RWPE1 (cell line): ENCODE data around the gene CTAGE8.
"Not testable (repeated sequence)": the region's sequence is repeated elsewhere in the genome, so short reads cannot be mapped to it uniquely, and the experiment has no call there.

Experiments used
- CTCF ChIA-PET: fragments of 350-600 bp; sonication (Branson Sonifier 250); formaldehyde crosslinking; extraction: SDS; loops from one replicate; lab custom pipeline; 2021; lab: Yijun Ruan, JAX
- POLR2A ChIA-PET: fragments of 400-600 bp; formaldehyde crosslinking; extraction: SDS; loops from one replicate; lab custom pipeline; 2020; ENCODE audit warnings: antibody characterized with exemption; ENCODE audit not compliant: low non-redundant PET; lab: Yijun Ruan, JAX
- DNase-seq: peaks from one replicate; pipeline ENCODE4 v3.0.0; 2012; ENCODE audit warnings: low spot score
- H3K27ac ChIP-seq: fragments of 450-650 bp; 2 replicates; pipeline ENCODE4 v1.5.1; 2017

Gene CTAGE8, protein sequence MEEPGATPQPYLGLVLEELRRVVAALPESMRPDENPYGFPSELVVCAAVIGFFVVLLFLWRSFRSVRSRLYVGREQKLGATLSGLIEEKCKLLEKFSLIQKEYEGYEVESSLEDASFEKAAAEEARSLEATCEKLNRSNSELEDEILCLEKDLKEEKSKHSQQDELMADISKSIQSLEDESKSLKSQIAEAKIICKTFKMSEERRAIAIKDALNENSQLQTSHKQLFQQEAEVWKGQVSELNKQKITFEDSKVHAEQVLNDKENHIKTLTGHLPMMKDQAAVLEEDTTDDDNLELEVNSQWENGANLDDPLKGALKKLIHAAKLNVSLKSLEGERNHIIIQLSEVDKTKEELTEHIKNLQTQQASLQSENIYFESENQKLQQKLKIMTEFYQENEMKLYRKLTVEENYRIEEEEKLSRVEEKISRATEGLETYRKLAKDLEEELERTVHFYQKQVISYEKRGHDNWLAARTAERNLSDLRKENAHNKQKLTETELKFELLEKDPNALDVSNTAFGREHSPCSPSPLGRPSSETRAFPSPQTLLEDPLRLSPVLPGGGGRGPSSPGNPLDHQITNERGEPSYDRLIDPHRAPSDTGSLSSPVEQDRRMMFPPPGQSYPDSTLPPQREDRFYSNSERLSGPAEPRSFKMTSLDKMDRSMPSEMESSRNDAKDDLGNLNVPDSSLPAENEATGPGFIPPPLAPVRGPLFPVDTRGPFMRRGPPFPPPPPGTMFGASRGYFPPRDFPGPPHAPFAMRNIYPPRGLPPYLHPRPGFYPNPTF

DNA sequence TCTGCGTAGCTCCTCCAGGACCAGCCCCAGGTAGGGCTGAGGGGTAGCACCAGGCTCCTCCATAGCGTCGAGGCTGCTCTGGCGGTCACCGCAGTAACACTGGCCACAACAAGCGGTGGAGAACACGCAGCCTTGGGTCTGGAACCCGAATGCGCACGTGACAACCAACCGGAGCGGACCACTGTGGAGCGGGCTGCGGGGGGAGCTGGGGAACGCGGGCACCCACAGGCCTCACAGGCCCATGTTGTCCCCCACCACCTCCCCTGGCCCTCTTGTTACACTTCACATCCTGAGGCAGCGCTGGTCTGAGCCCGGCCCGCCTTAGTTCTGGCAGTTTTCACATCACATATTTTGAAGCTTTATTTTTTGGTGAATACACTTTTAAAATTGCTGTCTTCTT lies at the start of gene CTAGE8:
CTAGE8 (minus strand) TSS at position 101 of the 400 bp plus-strand sequence; CDS start at position 63, 38 bp downstream.
- CTCF ChIA-PET, POLR2A ChIA-PET, H3K27ac ChIP-seq, DNase-seq: not testable (repeated sequence)

DNA sequence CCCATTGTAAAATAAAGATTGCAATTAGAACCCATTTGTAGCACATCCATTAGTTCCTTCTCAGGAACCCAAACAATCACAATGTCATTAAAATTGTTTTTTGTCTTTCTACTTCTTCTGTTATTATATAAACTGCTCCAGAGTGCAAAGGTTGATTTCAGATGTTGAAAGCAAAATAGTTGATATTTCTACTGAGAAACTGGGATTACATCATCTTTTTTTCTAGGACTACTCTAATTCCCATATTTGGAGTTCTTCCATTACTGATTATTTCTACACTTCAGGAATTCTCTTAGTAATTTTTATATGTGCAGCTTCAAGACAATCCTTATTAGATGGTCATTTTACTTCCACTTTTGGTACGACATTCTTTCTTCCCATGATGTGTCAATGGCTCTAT lies 48.4 kb upstream of the CTAGE8 start:
- DNase-seq, H3K27ac ChIP-seq, CTCF ChIA-PET, POLR2A ChIA-PET: not testable (repeated sequence)

DNA sequence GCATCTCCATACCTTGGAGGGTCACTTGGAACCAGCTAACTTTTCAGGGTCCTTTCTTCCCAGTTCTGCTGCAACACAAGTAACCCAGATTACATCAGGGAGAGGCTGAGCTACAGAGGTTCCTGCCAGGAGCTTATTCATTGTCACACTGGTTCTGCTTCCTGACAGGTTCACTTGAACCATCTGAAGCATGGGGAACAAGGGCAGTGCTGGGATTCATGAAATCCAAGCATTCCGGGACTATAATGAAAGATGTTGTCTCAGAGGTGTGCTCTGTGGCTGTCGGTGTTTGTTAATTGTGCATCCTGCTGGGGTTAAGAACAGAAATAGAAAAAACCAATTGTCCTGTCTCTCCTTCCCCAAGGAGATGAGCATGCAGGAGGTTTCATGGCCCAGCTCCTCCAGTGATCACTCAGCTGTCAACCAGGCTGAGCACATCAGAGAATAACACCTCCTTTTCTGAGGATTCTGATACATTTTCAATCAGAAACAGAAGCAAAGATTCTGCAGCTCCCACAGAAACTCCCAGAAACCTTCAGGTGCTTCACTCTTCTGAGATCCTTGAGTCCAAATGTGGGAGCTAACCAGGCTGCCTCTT lies 42.9 kb upstream of the CTAGE8 start, which contains the start of gene OR2A1:
OR2A1 (plus strand) TSS at position 548 of the 598 bp plus-strand sequence. CDS start 5,706 bp downstream, outside the sequence.
- DNase-seq, H3K27ac ChIP-seq, CTCF ChIA-PET, POLR2A ChIA-PET: not testable (repeated sequence)

DNA sequence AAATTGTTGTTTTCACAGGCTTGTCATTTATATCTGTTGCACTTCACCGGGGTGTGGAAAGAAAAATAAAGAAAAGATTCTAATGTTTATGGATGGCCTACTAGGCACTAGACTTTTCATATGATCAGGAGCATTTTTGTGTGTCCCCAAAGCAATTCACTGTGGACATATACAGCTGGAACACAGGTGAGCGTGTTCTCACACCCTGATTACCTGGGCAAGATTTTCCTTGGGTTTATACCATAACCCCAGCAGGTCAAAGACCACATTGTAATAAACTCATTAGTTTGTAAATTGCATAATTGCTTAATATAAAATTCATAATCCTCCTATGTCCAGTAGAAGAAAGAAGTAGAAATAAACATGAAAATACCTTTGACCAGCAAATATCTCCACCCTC lies 42.1 kb upstream of the CTAGE8 start:
- H3K27ac ChIP-seq, POLR2A ChIA-PET, DNase-seq, CTCF ChIA-PET: not testable (repeated sequence)

DNA sequence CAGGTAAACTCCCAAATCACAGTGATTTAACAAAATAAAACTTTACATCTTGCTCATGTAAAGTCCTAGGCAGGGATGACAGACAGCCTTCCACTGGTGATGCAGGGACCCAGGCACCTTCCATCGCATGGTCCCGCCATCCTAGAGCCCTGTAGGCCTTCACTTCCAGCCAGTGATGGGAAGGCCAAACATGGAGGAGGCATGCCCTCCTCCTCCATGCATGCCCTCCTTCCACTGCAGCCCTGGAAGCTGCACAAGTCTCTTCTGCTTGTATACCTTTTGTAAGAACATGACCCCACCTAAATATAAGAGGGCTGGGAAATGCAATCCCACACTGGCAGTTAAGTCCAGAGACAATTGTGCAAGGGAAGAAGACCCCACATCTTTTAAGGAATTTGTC lies 40.6 kb upstream of the CTAGE8 start:
- H3K27ac ChIP-seq, CTCF ChIA-PET, POLR2A ChIA-PET, DNase-seq: not testable (repeated sequence)

DNA sequence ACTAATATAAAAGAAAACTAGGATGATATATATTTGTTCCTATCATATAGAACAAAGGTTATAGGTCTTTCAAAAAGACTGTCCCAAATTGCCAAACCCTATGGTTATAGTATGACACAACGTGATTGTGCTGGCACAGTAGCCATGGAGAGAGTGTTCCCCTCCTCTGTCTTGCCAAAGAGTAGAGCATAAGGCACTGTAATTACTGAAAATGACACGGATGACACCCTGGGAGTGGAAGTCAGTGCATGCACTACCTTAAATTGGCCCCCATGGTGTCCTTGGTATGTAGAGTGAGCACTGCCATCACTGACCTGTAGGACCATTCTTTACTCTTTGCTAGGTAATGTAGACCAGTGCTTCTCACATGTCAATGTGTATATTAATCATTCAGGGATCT lies 36.1 kb upstream of the CTAGE8 start:
- DNase-seq, H3K27ac ChIP-seq, CTCF ChIA-PET, POLR2A ChIA-PET: not testable (repeated sequence)

DNA sequence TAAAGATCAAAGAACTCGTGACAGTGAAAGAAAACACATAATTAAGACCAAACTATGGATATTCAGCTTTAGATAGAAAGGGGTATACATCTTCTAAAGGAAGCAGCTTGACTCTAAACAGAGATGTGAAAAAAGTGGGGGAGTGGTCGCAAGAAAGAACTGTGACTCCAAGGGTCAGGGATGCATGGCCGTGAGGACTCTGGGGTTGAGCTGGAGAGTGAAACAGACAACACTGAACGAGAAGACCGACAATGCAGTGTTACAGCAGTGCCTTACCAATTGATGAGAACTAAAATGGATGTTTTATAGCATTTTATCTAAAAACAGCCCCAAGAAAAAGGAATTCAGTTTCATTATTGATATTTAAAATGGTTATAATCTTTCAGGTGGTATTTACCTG lies 34.5 kb upstream of the CTAGE8 start:
- DNase-seq, POLR2A ChIA-PET, H3K27ac ChIP-seq, CTCF ChIA-PET: not testable (repeated sequence)

DNA sequence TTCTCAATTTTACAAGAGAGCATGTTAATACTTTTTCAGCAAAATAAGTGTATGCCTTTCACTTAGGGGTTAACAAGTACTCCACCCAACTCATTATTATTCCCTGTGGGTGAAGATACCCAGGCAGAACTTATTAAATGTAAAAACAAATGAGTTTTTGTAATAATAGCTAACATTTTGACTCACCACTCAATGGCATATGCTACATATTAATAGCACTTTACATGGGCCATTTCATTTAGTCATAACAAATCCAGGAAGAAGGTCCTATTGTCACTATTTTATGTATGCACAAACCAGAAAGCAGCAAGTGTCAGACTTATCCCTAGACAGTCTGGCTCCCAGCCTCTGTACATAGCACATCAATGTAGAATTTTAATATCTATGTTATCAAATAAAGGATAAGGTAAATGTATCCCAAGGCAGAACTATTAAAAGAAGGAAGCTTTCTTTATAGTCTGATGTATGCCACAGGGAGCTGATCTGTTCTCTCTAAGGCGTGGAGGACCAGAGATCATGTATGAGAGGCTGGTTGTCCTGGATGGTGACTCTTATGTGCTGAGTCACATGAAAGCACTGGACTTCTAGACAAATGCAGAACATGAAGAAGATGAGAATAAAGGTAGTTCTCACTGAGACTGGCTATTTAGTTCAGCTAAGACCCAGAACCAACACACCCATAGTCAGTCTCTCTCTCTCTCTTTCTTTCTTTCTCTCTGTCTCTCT lies 33.7 kb upstream of the CTAGE8 start:
- H3K27ac ChIP-seq, CTCF ChIA-PET, POLR2A ChIA-PET, DNase-seq: not testable (repeated sequence)

DNA sequence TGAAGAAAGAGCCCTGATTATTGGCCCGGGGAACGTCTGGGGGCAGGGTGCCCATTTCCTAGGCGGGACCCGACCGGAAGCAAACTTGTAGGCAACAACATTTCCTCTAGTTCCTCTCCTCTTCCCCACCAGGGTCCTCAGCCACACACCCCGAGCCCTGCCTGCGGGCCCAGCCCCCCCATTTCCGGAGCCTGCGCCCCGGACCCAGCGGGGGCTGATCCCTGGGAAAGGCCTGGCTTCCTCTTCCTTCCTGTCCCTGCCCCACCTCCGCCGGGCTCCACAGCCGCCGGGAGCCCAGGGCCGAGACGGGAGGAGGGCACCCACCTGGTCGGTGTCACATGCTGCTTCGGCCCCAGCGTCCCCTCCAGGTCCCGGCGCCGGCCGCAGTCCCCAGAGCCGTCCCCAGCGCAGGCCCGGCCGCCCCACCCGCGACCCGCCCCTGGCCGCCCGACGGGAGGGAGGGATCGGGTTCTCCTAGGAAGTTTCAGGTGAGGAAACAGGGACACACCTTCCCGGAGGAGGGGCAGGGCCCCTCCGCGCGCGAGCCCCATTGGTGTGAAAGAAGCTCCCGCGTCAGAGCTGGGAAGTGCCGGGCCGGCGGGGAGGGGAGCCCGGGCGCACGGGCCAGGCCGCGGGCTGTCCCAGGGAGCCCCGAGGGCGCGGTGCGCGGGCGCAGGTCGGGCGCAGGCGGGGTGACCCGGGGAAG lies 24.9 kb upstream of the CTAGE8 start:
- DNase-seq, H3K27ac ChIP-seq, CTCF ChIA-PET, POLR2A ChIA-PET: not testable (repeated sequence)

DNA sequence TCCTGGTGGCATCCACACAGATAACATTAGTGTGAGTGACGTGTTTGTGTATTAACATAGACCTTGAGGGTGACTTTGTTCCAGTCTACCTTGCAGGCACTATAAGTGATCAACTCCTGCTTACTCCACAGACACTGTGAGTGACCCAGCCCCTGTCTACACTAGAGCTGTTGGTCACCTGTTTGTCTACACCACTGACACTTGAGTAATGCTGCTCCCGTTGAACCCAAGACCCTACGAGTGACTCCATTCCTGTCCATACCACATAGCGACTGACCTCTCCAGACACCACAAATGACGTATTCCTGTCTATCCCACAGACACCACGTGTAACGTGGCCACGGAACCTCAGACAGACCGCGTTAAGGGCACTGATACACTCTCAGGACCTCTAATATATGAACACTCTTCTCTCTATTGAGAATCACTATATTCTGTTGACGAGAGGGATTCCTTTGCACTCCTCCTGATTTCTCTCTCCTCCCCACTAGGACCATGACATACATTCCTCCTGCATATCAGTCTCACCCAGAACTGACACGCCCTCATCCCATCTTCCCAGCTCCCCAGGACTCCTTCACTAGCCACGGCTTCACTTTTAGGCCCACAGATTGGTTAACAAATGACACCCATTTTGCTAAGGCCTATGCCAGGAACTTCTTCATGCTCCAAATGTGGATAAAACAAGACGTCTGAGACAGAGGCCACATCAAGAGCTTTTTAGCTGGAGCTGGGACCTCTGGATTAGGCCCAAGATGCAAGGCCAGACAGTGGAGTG lies 23.5 kb upstream of the CTAGE8 start:
- H3K27ac ChIP-seq, POLR2A ChIA-PET, CTCF ChIA-PET, DNase-seq: not testable (repeated sequence)

DNA sequence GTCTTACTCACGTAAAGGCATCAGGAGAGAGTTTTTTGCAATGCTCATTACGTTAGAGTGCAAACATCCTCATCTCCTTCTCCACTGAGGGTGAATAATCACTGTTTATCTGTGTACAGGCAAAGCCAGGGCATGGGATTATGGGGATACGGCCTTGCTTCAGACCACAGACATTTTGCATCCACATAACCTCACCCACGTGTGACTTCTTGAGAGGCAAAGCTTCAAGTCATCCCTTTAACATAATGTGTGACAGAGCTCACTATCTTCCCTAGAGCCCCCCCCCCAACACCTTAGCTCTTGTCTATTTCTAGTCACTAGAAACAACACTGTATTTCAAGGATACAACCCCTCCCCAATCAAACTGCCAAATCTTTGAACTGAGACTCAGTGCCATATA lies 22.5 kb upstream of the CTAGE8 start:
- H3K27ac ChIP-seq, POLR2A ChIA-PET, CTCF ChIA-PET, DNase-seq: not testable (repeated sequence)

DNA sequence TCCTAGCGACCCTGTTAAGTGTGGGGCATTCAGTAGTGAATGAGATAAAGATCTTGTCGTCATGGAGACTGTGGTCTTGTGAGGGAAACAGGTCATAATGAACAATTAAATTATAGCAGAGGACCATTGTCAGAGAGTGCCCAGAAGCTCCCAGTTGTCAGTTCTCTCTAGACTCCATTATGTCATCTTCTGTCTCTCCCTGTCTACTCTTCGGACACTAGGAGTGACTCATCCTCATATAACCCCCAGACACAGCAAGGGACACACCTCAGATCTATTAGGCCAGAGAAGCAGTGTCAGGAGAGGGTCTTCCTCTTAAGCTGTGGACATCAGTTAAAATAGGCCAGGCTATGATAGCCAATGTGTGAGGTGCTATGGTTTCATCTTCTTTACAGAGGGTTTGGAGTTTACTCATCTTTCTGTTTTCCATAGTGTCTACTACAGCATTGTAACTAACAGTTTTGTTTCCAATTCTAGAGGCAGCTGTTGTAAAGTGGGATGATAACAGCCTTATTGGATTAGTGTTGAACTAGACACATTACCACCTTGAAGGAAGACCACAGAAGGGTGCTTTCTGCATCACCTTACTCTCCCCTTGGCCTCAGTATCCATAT lies 18.2 kb upstream of the CTAGE8 start:
- DNase-seq, H3K27ac ChIP-seq, CTCF ChIA-PET, POLR2A ChIA-PET: not testable (repeated sequence)

DNA sequence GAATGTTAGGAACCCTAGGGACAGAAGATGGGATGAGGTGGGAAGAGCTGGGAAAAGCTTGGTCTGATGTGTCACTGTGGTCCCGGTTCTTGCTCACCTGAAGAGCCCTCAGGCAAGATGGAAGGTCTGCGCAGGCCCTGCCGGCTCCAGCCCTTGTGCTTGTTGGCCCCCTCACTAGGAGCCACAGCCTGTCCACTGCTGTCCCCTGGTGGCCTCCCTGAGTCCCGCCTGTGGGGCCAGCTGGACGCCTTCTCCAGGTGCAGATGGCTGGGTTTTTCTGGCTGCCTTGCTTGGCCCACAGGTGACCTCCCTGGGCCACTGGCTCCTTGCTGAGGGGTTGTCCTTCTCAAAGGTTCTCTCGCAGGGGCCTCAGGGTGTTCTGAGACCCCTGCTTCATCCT lies 14.6 kb upstream of the CTAGE8 start:
- DNase-seq, CTCF ChIA-PET, H3K27ac ChIP-seq, POLR2A ChIA-PET: not testable (repeated sequence)

DNA sequence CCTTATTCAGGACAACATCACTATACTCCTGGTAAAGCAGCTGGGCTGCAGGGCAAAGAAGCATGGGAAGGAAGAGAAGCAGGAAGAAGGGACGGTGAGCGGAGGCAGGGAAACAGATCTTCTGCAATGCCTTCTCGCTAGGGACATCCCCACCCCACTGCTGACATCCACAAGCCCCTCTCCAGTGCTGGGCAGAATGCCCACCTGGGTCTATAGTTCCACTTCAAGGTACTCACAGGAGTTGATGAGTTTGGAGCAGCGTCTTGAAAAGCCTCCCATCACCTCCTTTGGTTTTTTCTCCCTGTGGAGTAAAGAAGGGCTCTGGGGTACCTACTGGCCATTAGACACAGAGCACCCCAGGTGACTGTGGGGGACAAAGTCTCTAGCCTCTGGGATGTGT lies 13.4 kb upstream of the CTAGE8 start:
- DNase-seq, CTCF ChIA-PET, H3K27ac ChIP-seq, POLR2A ChIA-PET: not testable (repeated sequence)

DNA sequence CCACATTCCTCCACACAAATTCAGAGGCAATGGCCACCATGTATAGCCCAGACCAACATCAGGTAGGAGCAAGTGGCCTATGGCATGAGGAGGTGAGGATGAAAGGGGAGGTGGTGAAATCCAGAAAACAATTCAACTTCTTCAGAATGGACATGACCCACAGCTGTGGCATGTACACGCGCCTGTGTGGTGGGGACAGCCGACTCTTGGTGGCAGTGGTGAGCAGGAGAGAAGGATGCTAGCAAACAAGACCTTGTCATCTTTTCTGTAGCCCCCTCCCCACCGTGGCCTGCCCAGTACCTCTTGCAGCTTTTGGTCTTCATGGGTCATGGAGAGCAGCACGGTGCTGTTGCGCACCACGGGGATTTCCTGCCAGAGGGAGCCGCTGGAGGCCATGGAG lies 12.9 kb upstream of the CTAGE8 start:
- H3K27ac ChIP-seq, DNase-seq, CTCF ChIA-PET, POLR2A ChIA-PET: not testable (repeated sequence)
